Smooth muscle cell (in vitro differentiated cells): Measurements from ENCODE around the gene UBL3. TPM values are rescaled to one million over a fixed set of nuclear protein-coding genes. Genes with fewer than 3 reads are reported as not detected.

Source experiments
- DNase-seq: peaks from one replicate; lab custom pipeline; 2025; ENCODE audit not compliant: unreplicated experiment; lab: John Stamatoyannopoulos, UW
- H2AFZ ChIP-seq: fragments of 200-600 bp; sonication (generic); 2 replicates; pipeline ENCODE4 v1.6.0; 2016; ENCODE audit warnings: antibody characterized with exemption, low read depth, mild to moderate bottlenecking
- H3F3A ChIP-seq: fragments of 200-600 bp; sonication (generic); 2 replicates; pipeline ENCODE4 v1.6.0; 2017; ENCODE audit warnings: antibody characterized with exemption, low read depth
- H3K27ac ChIP-seq: fragments of 200-600 bp; sonication (generic); 2 replicates; pipeline ENCODE4 v1.5.1; 2016; ENCODE audit warnings: low read depth, mild to moderate bottlenecking
- H3K27me3 ChIP-seq: fragments of 200-600 bp; sonication (generic); 2 replicates; pipeline ENCODE4 v1.6.1; 2016; ENCODE audit warnings: low read depth, mild to moderate bottlenecking
- H3K36me3 ChIP-seq: fragments of 200-600 bp; sonication (generic); 2 replicates; pipeline ENCODE4 v1.5.1; 2016; ENCODE audit warnings: low read depth
- H3K4me1 ChIP-seq: fragments of 200-600 bp; sonication (generic); 2 replicates; pipeline ENCODE4 v1.5.1; 2016; ENCODE audit warnings: low read depth
- H3K4me2 ChIP-seq: fragments of 200-600 bp; sonication (generic); 2 replicates; pipeline ENCODE4 v1.6.0; 2016; ENCODE audit warnings: mild to moderate bottlenecking
- H3K4me3 ChIP-seq: fragments of 200-600 bp; sonication (generic); 2 replicates; pipeline ENCODE4 v1.5.1; 2016; ENCODE audit warnings: mild to moderate bottlenecking
- H3K79me2 ChIP-seq: fragments of 200-600 bp; sonication (generic); 2 replicates; pipeline ENCODE4 v1.6.0; 2016; ENCODE audit warnings: low read depth, mild to moderate bottlenecking
- H3K9ac ChIP-seq: fragments of 200-600 bp; sonication (generic); 2 replicates; pipeline ENCODE4 v1.6.0; 2016; ENCODE audit warnings: low read depth
- H3K9me3 ChIP-seq: fragments of 200-600 bp; sonication (generic); replicated peaks from 2 replicates; pipeline ENCODE4 v1.5.1; 2016; ENCODE audit warnings: low read depth
- H4K20me1 ChIP-seq: fragments of 200-600 bp; sonication (generic); 2 replicates; pipeline ENCODE4 v1.6.0; 2016; ENCODE audit warnings: low read depth
- WGBS: methylation state at CpG from one replicate; pipeline ENCODE4 v1.1.7; 2016; ENCODE audit warnings: low lambda C conversion rate; 5-methylcytosine and 5-hydroxymethylcytosine counted together
- polyA plus RNA-seq: library from polyadenylated mRNA; unstranded; fragments of >200 nt; fragmentation: Nextera tagmentation; extraction: Ambion mirVana; gene quantifications from 2 replicates; pipeline ENCODE4 v1.2.1, GENCODE V29; 2016
- total RNA-seq: library from RNA; depleted of rRNA; stranded (reverse); fragments of >200 nt; gene quantifications from 2 replicates; pipeline ENCODE4 v1.2.3, GENCODE V29; 2014
- TF ChIP-seq, protein P1 (sequence below): fragments of 200-600 bp; sonication (generic); IDR thresholded peaks from 2 replicates; pipeline ENCODE4 v1.5.1; 2017; ENCODE audit warnings: borderline replicate concordance, mild to moderate bottlenecking, antibody characterized with exemption; ENCODE audit not compliant: insufficient read depth, poor library complexity, severe bottlenecking

The UBL3 gene
- total and polyA plus RNA-seq, 2 experiments from 2014 or later = 25.2 to 46.6 TPM

- Histone ChIP-seq H3F3A (peaks cover 3% of the 10 kb centered on the region), H3K4me1 (no peaks in the 10 kb centered on the region), H3K36me3 (no peaks in the 10 kb centered on the region), H3K4me2 (no peak overlapping the region), H3K9ac (no peak overlapping the region), H3K4me3 (no peak overlapping the region), H2AFZ (no peak overlapping the region), H4K20me1 (peaks cover 57% of the 10 kb centered on the region), H3K27ac (peak overlapping the region; percentile 25), H3K27me3 (no peaks in the 10 kb centered on the region), H3K79me2 (peaks cover 63% of the 10 kb centered on the region), H3K9me3 (no peaks in the 10 kb centered on the region)
- TF ChIP-seq, protein P1, sequence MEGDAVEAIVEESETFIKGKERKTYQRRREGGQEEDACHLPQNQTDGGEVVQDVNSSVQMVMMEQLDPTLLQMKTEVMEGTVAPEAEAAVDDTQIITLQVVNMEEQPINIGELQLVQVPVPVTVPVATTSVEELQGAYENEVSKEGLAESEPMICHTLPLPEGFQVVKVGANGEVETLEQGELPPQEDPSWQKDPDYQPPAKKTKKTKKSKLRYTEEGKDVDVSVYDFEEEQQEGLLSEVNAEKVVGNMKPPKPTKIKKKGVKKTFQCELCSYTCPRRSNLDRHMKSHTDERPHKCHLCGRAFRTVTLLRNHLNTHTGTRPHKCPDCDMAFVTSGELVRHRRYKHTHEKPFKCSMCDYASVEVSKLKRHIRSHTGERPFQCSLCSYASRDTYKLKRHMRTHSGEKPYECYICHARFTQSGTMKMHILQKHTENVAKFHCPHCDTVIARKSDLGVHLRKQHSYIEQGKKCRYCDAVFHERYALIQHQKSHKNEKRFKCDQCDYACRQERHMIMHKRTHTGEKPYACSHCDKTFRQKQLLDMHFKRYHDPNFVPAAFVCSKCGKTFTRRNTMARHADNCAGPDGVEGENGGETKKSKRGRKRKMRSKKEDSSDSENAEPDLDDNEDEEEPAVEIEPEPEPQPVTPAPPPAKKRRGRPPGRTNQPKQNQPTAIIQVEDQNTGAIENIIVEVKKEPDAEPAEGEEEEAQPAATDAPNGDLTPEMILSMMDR = no peak
- no peak for DNase-seq
Measured at GRCh38 chr13:29830000-29830399, 20.4 kb downstream of the UBL3 start.

GRCh38 chr13:29819143-29819542 is 31.3 kb downstream of the UBL3 start:
- Histone ChIP-seq H3F3A (no peaks in the 10 kb centered on the region), H3K27ac (no peak overlapping the region), H3K27me3 (no peaks in the 10 kb centered on the region), H2AFZ (no peak overlapping the region), H3K9me3 (no peaks in the 10 kb centered on the region), H3K4me1 (peaks cover 10% of the 10 kb centered on the region), H3K79me2 (peaks cover 91% of the 10 kb centered on the region), H3K4me2 (no peak overlapping the region), H3K9ac (peak overlapping the region; percentile 21), H4K20me1 (peaks cover 93% of the 10 kb centered on the region), H3K4me3 (no peak overlapping the region), H3K36me3 (no peaks in the 10 kb centered on the region)
- no peak for DNase-seq
- WGBS = 93% methylated on average over 2 of the region's 2 CpGs
- TF ChIP-seq, protein P1 = no peak

DNA sequence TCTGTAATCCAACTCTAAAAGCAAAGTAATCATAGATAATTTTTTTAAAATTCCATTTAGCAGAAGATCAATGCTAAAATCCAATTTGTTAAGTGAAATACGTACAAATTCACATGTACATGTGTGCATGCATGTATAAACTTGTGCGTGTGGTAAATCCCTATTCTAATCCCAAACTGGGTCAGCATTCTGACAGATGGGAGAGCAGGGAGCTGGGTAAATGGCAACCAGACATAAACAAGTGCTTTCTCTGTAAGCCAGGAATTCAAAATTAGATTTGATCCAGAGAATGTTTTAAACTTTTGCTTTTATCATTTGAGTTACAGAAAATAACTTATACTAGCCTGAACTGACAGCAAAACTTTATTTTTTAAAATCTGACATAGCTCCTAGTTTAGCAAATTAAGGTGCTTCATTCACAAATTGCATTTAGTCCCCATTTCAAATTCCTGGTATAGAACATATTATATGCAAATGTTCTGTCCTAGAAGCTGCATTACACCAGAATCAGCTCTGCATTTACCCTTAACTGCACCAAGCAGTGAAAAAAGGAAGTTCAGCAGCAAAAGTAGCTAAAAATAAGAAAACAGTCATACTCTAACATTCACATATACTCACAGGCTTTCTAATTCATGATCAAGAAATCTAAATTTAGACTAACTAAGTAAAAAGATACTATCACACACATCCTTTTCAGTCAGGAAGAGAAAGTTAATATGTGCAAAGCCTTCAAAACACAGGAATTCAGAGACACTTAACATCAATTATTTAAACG is 32.6 kb downstream of the UBL3 start:
- H3K36me3 ChIP-seq = no peaks in the 10 kb centered on the region
- H3K4me1 ChIP-seq = peaks cover 10% of the 10 kb centered on the region
- DNase-seq = no peak
- no peaks in the 10 kb centered on the region for H3F3A ChIP-seq
- H3K4me2 ChIP-seq = peak overlapping the region; percentile 45
- H3K27me3 ChIP-seq = no peaks in the 10 kb centered on the region
- H3K4me3 ChIP-seq = no peak overlapping the region
- peaks cover 95% of the 10 kb centered on the region for H3K79me2 ChIP-seq
- no peak overlapping the region for H2AFZ ChIP-seq
- 41% methylated on average over 3 of the region's 3 CpGs for WGBS
- TF ChIP-seq, protein P1 = no peak
- no peaks in the 10 kb centered on the region for H3K9me3 ChIP-seq
- no peak overlapping the region for H3K27ac ChIP-seq
- H4K20me1 ChIP-seq = peaks cover 100% of the 10 kb centered on the region
- no peak overlapping the region for H3K9ac ChIP-seq

GRCh38 chr13:29816715-29817114 is 33.7 kb downstream of the UBL3 start:
- Histone ChIP-seq H3K4me3 (no peak overlapping the region), H3K79me2 (peaks cover 96% of the 10 kb centered on the region)
- TF ChIP-seq, protein P1 = no peak

More at GRCh38 chr13:29816715-29817114, 33.7 kb downstream of the UBL3 start:
- H4K20me1 ChIP-seq = peaks cover 100% of the 10 kb centered on the region
- no peaks in the 10 kb centered on the region for H3K27me3 ChIP-seq
- no peak overlapping the region for H3K4me2 ChIP-seq
- no peak overlapping the region for H2AFZ ChIP-seq
- no peak overlapping the region for H3K9ac ChIP-seq
- H3K9me3 ChIP-seq = no peaks in the 10 kb centered on the region
- no peak for DNase-seq
- no peak overlapping the region for H3K27ac ChIP-seq
- H3K4me1 ChIP-seq = peaks cover 10% of the 10 kb centered on the region
- WGBS = 87% methylated on average over 2 of the region's 2 CpGs
- H3F3A ChIP-seq = no peaks in the 10 kb centered on the region
- no peaks in the 10 kb centered on the region for H3K36me3 ChIP-seq
